ENCODE results near the gene ATF7IP. TPM values are rescaled to one million over a fixed set of nuclear protein-coding genes. Genes with fewer than 3 reads are reported as not detected.

Gene ATF7IP
- total RNA-seq, 2 donors from 2014 or later = 129 to 139 TPM

DNA sequence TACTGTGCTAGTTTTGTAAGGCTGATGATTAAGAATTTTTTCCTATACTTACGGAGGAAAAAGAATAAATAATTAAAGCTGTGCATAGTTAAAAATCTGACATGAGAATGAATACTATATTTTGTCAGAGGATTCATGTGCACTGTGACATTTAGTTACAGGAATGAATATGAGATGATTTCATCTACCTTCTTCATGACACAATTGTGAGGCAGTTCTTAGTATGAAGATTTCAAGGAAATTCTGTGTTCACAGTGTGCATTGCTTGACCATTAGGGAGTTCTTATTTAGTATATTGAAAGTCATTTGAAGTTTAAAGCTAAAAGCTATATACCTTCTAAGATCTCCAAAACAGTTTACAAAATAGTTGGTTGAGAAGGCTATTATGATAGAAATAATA is 70.1 kb downstream of the ATF7IP start:
- DNase-seq (no peak), ATAC-seq (replicated peaks in 1 of 2) (peak in 1 of 2 donors; percentile 66)
- H3K27ac Mint-ChIP-seq = peak overlapping the region; percentile 92
- H3K4me3 Mint-ChIP-seq = peak overlapping the region in 1 of 2 donors; percentile 45
- H3K36me3 Mint-ChIP-seq (ENCODE audit: insufficient read depth in 2 of 2) = peaks cover 21 to 50% of the 10 kb centered on the region in 2 donors
- peaks cover 33% of the 10 kb centered on the region for H3K4me1 Mint-ChIP-seq (ENCODE audit: low read depth)
- H3K9me3 Mint-ChIP-seq = peaks cover under 1% of the 10 kb centered on the region in 2 donors
- H3K27me3 Mint-ChIP-seq (ENCODE audit: low read depth) = no peaks in the 10 kb centered on the region

DNA sequence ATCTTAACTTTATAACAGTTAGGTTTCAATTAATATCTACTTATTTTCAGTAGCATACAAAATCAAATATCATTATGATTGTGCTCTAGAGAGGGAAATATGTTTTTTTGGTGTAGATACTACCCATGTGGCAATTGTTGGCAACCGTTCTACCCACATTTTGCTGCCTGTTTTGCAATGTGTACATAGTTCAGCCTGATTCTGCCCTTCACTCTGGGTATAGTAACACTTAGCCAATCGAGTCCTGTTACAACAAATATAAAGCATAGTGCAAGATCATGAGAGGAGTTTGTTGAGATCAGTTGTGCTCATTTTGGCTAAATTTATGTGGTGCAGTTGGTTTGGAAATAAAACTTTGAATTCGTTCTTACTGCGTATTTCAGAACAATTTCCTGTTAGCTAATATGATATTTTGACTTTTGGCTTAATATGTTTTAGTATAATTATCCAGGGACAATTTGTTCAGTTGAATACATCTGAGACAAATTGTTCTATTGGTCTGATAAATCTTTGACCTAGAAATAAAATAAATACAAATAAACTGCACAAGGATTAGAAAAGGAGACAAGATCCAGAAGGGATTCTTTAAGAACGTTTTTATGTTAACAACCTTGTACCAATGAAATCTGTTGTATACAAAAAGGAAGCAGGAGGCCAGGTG is 76.9 kb downstream of the ATF7IP start:
- ATAC-seq (replicated peaks in 1 of 2) = no peak
- no peak for DNase-seq
- Mint-ChIP-seq H3K4me3 (no peak overlapping the region), H3K27ac (peak overlapping the region; percentile 50), H3K27me3 (ENCODE audit: low read depth) (no peaks in the 10 kb centered on the region), H3K4me1 (ENCODE audit: low read depth) (peaks cover 18% of the 10 kb centered on the region), H3K36me3 (ENCODE audit: insufficient read depth in 2 of 2) (peaks cover 21 to 64% of the 10 kb centered on the region in 2 donors), H3K9me3 (peaks cover 1 to 3% of the 10 kb centered on the region in 2 donors)

DNA sequence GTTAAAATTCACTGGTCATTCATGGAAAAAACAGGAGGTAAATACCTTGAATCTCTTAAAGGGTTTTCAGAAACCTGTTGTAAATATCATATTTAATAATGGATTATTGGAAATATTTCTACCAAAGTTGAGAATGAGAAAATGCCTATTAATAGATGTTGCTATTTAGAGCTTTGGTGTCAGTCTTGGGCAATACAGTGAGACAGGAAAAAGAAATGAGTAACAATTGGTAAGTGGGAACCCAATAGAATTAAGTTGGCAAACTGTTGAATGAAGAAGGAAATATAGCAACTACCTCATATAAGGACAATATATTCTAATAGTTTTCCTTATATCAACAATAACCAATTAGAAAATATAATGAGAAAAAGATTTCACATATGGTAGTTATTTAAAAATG is 78.0 kb downstream of the ATF7IP start:
- H3K4me1 Mint-ChIP-seq (ENCODE audit: low read depth) = peaks cover 20% of the 10 kb centered on the region
- ATAC-seq (replicated peaks in 1 of 2) (no peak), DNase-seq (no peak)
- no peak overlapping the region for H3K4me3 Mint-ChIP-seq
- peaks cover 20 to 71% of the 10 kb centered on the region in 2 donors for H3K36me3 Mint-ChIP-seq (ENCODE audit: insufficient read depth in 2 of 2)
- no peak overlapping the region for H3K27ac Mint-ChIP-seq
- H3K9me3 Mint-ChIP-seq = peaks cover 1 to 3% of the 10 kb centered on the region in 2 donors
- H3K27me3 Mint-ChIP-seq (ENCODE audit: low read depth) = no peaks in the 10 kb centered on the region

DNA sequence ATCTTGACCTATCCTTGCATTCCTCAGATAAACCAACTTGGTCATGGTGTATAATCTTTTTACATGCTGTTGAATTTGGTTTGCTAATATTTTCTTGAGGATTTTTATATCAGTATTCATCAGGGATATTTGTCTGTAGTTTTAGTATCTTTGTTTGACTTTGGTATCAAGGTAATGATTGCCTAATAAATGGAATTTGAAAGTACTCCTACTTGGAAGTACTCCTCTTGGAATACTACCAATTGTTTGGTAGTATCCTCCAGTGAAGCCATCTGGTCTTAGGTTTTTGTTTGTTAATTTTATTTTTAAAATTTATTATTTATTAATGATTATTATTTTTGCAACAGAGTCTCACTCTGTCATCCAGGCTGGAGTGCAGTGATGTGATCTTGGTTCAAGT is 85.0 kb downstream of the ATF7IP start:
- peaks cover 33 to 78% of the 10 kb centered on the region in 2 donors for H3K36me3 Mint-ChIP-seq (ENCODE audit: insufficient read depth in 2 of 2)
- peaks cover 60% of the 10 kb centered on the region for H3K4me1 Mint-ChIP-seq (ENCODE audit: low read depth)
- DNase-seq (no peak), ATAC-seq (replicated peaks in 1 of 2) (no peak)
- no peak overlapping the region for H3K27ac Mint-ChIP-seq
- H3K27me3 Mint-ChIP-seq (ENCODE audit: low read depth) = no peaks in the 10 kb centered on the region
- peaks cover 6 to 7% of the 10 kb centered on the region in 2 donors for H3K9me3 Mint-ChIP-seq
- no peak overlapping the region for H3K4me3 Mint-ChIP-seq

DNA sequence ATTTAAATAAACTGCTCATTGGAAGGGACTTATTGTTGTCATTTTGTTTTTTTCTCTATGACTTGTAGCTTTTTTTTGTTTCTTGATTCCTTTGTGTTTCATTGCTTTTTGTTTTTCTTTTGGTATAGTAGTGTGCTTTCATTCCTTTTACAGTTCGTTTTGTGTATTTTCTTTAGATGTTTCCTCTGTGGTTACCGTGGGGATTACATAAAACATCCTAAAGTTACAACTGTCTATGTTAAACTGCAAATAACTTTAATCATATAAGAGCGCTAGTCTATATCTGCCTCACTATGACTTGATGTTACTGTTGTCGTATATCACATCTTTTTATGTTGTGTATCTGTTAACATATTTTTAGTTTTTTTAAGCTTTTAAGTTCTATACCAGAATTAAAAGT is 86.9 kb downstream of the ATF7IP start:
- Mint-ChIP-seq H3K27ac (peak overlapping the region; percentile 86), H3K4me1 (ENCODE audit: low read depth) (peaks cover 71% of the 10 kb centered on the region), H3K36me3 (ENCODE audit: insufficient read depth in 2 of 2) (peaks cover 35 to 77% of the 10 kb centered on the region in 2 donors), H3K27me3 (ENCODE audit: low read depth) (no peaks in the 10 kb centered on the region), H3K4me3 (peak overlapping the region; percentile 8 to 76), H3K9me3 (peaks cover 6 to 7% of the 10 kb centered on the region in 2 donors)
- no peak for ATAC-seq (replicated peaks in 1 of 2)
- DNase-seq = no peak

DNA sequence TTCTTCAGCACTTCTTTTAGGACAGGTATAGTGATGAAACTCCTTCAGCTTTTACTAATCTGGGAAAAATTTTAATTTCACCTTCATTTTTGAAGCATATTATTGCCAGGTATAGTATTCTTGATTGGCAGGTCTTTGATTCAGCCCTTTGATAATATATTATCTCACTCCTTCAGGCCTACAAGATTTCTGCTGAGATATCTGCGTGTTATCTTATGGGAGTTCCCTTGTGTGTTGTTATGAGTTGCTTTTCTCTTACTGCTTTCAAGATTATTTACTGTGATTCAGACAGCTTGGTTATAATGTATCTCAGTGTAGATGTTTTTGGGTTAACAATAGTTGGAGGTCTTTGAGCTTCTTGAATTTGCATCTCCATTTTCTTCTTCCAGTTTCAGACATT is 87.4 kb downstream of the ATF7IP start:
- Mint-ChIP-seq H3K4me1 (ENCODE audit: low read depth) (peaks cover 71% of the 10 kb centered on the region), H3K27ac (peak overlapping the region; percentile 98), H3K36me3 (ENCODE audit: insufficient read depth in 2 of 2) (peaks cover 33 to 71% of the 10 kb centered on the region in 2 donors), H3K27me3 (ENCODE audit: low read depth) (no peaks in the 10 kb centered on the region), H3K4me3 (peak overlapping the region; percentile 6 to 76), H3K9me3 (peaks cover 6 to 7% of the 10 kb centered on the region in 2 donors)
- ATAC-seq (replicated peaks in 1 of 2) (peak; percentile 61 to 72), DNase-seq (no peak)

DNA sequence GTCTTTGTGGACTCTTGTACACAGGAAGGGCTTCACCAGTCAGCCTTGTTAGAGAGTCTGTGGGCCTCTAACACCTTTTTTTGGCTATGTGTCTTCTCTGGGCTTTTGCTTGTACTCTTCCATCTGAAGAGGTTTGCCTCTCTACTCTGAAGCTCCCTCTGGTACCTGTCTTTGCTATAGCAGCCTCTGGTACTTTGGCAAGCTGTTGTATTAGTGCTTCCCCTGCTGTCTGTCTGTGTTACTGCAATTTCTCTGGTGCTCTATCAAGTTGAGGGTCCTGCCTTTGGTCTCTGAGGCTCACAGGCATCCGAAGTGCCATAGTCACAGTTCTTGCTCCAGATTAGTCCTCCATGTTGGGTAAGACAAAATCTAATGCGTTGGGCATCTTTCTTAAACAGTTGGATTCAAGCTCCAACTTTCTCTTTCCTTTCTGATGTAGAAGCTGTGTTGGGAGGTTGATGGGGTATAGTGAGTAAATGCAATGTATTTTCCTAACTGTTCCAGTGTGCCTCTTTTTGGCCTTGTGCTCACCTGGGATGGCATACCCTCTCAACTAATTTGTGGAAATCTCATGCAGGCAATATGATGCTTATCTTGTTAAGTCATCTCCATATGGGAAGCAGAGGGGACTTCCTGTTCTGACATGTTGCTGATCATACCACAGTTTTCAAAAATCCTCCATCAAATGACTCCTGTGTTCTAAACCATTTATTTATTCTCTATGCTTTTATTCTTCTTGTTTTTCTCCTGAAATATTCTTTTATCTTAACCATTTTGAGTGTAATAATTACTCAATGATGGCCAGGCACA is 88.8 kb downstream of the ATF7IP start:
- Mint-ChIP-seq H3K4me3 (peak overlapping the region; percentile 26 to 76), H3K27me3 (ENCODE audit: low read depth) (no peaks in the 10 kb centered on the region), H3K4me1 (ENCODE audit: low read depth) (peaks cover 63% of the 10 kb centered on the region), H3K27ac (peak overlapping the region; percentile 98), H3K9me3 (peaks cover 6 to 7% of the 10 kb centered on the region in 2 donors), H3K36me3 (ENCODE audit: insufficient read depth in 2 of 2) (peaks cover 33 to 66% of the 10 kb centered on the region in 2 donors)
- DNase-seq = peak; percentile 30 to 34
- peak; percentile 78 to 86 for ATAC-seq (replicated peaks in 1 of 2)

DNA sequence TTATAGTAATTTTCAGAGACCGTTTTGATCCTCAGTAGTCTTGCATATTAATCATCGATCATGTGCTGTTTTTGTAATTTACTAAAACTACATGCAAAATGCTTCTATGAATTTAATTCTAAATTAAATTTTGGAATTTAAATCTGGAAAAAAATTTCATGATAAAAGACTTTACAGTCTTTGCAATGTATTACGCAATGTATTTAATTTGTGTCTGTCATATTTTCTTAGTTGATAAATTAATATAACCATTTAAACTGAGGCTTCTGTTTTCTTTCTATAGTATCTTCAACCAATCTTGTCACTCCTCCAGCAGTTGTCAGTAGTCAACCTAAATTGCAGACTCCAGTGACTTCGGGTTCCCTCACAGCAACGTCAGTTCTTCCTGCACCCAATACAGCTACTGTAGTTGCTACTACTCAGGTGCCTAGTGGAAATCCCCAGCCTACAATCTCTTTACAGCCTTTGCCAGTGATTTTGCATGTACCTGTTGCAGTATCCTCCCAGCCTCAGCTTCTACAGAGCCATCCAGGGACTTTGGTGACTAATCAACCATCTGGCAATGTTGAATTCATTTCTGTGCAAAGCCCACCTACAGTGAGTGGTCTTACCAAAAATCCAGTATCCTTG is 94.8 kb downstream of the ATF7IP start:
- Mint-ChIP-seq H3K9me3 (no peaks in the 10 kb centered on the region), H3K4me3 (no peak overlapping the region), H3K36me3 (ENCODE audit: insufficient read depth in 2 of 2) (peaks cover 8 to 51% of the 10 kb centered on the region in 2 donors), H3K27ac (no peak overlapping the region), H3K27me3 (ENCODE audit: low read depth) (no peaks in the 10 kb centered on the region), H3K4me1 (ENCODE audit: low read depth) (peaks cover 27% of the 10 kb centered on the region)
- DNase-seq (no peak), ATAC-seq (replicated peaks in 1 of 2) (no peak)

DNA sequence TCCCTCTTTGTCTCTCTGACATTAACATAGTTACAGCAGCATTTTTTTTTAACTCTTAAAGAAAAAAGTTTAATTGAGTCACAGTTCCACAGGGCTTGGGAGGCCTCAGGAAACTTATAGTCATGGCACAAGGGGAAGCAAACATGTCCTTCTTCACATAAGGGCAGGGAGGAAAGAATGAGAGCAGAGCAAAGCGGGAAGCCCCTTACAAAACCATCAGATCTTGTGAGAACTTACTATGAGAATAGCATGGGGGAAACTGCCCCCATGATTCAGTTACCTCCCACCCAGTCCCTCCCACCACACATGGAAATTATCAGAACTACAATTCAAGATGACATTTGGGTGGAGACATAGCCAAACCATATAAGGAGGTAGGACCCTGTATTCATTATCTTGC is 106.0 kb downstream of the ATF7IP start:
- peak in 1 of 2 donors; percentile 25 for ATAC-seq (replicated peaks in 1 of 2)
- Mint-ChIP-seq H3K4me1 (ENCODE audit: low read depth) (peaks cover 6% of the 10 kb centered on the region), H3K27me3 (ENCODE audit: low read depth) (no peaks in the 10 kb centered on the region), H3K36me3 (ENCODE audit: insufficient read depth in 2 of 2) (peaks cover 36 to 79% of the 10 kb centered on the region in 2 donors), H3K4me3 (no peak overlapping the region), H3K9me3 (peaks cover 18 to 19% of the 10 kb centered on the region in 2 donors), H3K27ac (peak overlapping the region; percentile 62)
- no peak for DNase-seq

DNA sequence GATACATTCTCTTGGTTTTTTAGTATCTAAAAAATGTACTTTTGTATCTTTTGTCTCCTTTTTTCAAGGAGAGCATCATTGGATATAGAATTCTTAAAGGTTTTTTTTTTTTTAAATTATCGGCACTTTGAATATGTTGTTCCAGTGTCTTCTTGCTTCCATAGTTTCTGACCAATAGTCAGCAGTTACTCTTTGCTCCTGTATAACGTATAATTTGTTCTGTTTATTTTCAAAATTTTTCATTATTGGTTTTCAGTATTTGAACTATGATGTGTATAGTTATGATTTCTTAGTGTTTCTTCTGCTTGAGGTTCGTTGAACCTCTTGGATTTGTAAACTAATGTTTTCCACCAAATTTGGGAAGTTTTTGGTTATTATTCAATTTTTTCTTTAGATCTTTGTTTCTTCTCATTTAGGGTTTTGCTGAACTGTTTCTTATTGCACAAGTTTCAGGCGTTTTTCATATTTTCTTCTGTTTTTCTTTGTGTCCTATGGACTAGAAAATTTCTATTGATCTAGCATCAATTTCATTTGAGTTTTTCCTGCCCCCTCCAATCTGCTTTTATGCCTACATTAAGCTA is 108.3 kb downstream of the ATF7IP start:
- Mint-ChIP-seq H3K9me3 (peaks cover 18 to 19% of the 10 kb centered on the region in 2 donors), H3K36me3 (ENCODE audit: insufficient read depth in 2 of 2) (peaks cover 36 to 75% of the 10 kb centered on the region in 2 donors), H3K27me3 (ENCODE audit: low read depth) (no peaks in the 10 kb centered on the region), H3K4me3 (no peak overlapping the region), H3K27ac (no peak overlapping the region), H3K4me1 (ENCODE audit: low read depth) (peaks cover 19% of the 10 kb centered on the region)
- ATAC-seq (replicated peaks in 1 of 2) (no peak), DNase-seq (no peak)

DNA sequence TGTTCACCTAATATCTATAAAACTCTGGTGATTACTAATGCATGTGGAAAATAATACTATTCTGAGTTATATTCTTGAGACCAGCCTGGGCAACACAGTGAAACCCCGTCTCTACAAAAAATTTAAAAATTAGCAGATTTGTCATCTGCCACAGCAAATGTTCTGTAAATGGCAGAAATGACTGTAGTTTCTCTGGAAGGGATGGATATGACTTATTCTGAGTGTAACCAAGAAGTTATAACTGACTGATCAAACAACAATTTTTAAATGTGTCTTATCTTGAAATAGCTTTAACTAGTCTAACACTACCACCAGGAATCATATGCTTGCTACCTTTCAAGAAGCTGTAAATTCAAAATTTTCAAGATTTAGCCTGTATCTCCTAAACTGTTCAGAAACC is 113.5 kb downstream of the ATF7IP start:
- Mint-ChIP-seq H3K36me3 (ENCODE audit: insufficient read depth in 2 of 2) (peaks cover 15 to 61% of the 10 kb centered on the region in 2 donors), H3K27ac (peak overlapping the region; percentile 84), H3K27me3 (ENCODE audit: low read depth) (no peaks in the 10 kb centered on the region), H3K4me3 (peak overlapping the region in 1 of 2 donors; percentile 24), H3K4me1 (ENCODE audit: low read depth) (peaks cover 41% of the 10 kb centered on the region), H3K9me3 (peaks cover under 1 to 6% of the 10 kb centered on the region in 2 donors)
- DNase-seq = no peak
- peak; percentile 85 to 92 for ATAC-seq (replicated peaks in 1 of 2)

DNA sequence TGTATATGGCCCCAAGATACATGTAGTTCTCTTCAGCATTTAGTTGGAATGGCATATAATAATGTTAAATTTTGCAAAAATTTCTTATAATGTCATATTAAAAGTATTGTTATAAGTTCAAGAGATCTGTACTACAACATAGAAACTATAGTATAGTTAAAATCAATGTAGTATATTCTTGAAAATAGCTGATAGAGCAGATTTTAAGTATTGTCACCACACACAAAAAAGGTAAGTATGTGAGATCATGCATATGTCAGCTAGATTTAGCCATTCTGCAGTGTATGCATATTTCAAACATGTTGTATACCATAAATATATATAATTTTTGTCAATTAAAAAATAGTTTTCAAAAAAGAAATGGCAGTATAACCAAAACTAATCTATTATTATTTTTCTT is 115.7 kb downstream of the ATF7IP start:
- Mint-ChIP-seq H3K4me1 (ENCODE audit: low read depth) (peaks cover 35% of the 10 kb centered on the region), H3K27me3 (ENCODE audit: low read depth) (no peaks in the 10 kb centered on the region), H3K27ac (no peak overlapping the region), H3K9me3 (peaks cover 0 to 3% of the 10 kb centered on the region in 2 donors), H3K36me3 (ENCODE audit: insufficient read depth in 2 of 2) (peaks cover 15 to 51% of the 10 kb centered on the region in 2 donors), H3K4me3 (no peak overlapping the region)
- DNase-seq (no peak), ATAC-seq (replicated peaks in 1 of 2) (no peak)
